HG02973 (cell line): Measurements from ENCODE around the gene SUSD4.
"Not testable (repeated sequence)": the region's sequence is repeated elsewhere in the genome, so short reads cannot be mapped to it uniquely, and the experiment has no call there.

Source experiments
- ATAC-seq: cut with Tn5 transposase; IDR thresholded peaks from one replicate; pipeline ENCODE4 v1.9.1; 2021; ENCODE audit warnings: moderate library complexity; ENCODE audit not compliant: unreplicated experiment

The SUSD4 gene

DNA sequence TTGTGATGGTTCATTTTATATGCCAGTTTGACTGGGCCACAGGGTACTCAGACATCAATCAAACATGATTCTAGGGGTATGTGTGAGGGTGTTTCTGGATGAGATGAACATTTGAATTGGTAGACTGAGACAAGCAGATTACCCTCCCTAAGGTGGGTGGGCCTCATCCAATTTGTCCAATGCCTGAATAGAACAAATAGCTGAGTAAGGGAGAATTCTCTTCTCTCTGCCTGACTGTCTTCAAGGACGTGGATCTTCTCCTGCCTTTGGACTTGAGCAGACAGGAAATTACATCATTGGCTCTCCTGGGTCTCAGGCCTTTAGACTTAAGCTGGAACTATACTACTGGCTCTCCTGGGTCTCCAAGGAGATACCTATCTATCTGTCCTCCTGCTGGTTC is 64.4 kb downstream of the SUSD4 start:
- ATAC-seq: no peak

- no peak for ATAC-seq
These were observed 65.3 kb downstream of the SUSD4 start for GRCh38 chr1:223298701-223299100.

DNA sequence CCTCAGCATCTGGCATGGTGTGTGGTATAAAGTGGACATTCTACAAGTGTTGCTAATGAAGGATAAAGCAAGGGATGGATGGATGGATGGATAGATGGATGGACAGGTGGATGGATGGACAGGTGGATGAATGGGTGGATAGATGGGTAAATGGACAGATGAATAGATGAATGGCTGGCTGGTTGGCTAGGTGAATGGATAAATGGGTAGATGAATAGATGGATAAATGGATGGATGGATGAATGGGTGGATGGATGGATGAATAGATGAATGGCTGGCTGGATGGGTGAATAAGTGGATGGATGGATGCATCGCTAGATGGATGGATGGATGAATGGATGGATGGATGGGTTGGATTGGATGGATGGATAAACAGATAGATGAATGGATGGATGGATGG is 66.2 kb downstream of the SUSD4 start:
- ATAC-seq: no peak

DNA sequence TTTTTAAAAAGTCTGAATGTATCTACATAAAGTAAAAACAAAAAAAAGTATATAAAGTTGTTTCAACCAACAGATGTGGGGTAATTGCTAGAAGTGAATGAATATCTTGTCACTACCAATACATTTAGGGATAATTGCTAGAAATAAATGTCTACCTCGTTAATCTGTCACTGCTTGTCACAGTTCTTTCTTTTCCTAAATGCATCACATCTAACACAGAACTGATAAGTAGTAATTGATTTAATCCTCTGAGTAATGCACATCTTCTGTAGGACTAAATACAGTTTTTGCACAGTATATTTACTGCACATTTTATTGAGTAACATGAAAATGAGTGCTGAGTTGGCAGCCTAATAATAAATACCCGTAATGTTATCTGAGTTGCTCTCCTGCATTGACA is 72.2 kb downstream of the SUSD4 start:
- ATAC-seq: no peak

DNA sequence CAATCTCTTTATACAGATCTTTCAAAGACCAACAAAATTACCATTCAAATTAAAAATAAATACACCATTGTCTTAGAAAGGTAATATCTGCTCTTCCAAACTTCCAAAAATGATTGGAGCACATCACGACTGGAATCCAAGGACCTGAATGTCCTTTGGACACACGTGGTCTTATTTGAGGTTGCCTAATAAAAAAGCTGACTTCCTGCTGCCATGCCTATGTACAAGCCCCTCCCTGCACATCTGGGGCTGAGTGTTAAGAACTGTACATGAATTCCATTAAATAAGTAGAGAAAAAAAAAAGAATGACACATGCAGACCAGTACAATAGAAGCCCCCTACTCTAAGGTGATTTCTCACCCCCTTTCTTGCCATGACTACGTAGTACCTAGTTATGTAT is 73.6 kb downstream of the SUSD4 start:
- no peak for ATAC-seq

DNA sequence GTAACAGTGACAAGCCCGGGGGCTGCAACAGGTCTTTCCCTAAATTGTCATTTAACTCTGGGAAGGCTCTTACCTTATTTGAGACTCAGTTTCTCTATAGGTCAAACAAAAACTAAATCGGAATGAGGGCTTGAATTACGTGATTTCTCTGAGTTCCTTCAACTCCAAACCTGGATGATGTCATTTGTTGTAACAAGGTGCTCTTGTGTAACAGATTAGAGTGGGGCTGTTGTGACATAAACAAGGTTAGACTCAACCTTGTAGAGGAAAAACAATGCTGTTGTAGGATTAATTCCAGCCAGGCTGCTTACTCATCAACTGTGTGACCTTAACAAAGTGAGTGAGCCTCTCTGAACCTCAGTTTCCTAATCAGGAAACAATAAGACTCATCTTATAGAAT is 74.4 kb downstream of the SUSD4 start:
- ATAC-seq: no peak

- ATAC-seq: no peak
These were observed 75.2 kb downstream of the SUSD4 start for GRCh38 chr1:223288826-223289225.

DNA sequence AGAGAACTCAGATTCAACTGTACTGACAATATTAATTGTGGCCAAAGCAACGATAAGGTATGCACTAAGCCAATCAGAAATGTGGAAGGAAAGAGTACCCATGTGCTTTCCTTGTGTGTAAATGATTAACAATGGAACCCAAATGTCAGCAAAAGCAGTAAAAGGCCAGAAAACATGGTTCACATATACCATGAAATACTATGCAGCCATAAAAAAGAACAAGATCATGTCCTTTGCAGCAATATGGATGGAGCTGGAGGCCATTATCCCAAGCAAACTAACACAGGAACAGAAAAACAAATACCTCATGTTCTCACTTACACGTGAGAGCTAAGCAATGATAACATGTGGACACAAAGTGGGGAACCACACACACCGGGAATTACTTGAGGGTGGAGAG is 78.5 kb downstream of the SUSD4 start:
- ATAC-seq: no peak

GRCh38 chr1:223283697-223284096 is 80.3 kb downstream of the SUSD4 start:
- not testable (repeated sequence) for ATAC-seq

DNA sequence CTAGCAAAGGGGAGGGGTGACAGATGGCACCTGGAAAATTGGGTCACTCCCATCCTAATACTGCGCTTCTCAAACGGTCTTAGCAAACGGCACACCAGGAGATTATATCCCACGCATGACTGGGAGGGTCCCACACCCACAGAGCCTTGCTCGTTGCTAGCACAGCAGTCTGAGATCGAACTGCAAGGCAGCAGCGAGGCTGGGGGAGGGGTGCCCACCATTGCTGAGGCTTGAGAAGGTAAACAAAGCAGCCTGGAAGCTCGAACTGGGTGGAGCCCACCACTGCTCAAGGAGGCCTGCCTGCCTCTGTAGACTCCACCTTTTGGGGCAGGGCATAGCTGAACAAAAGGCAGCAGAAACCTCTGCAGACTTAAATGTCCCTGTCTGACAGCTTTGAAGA is 85.7 kb downstream of the SUSD4 start:
- not testable (repeated sequence) for ATAC-seq

- no peak for ATAC-seq
These were observed 87.9 kb downstream of the SUSD4 start for GRCh38 chr1:223276029-223276428.

DNA sequence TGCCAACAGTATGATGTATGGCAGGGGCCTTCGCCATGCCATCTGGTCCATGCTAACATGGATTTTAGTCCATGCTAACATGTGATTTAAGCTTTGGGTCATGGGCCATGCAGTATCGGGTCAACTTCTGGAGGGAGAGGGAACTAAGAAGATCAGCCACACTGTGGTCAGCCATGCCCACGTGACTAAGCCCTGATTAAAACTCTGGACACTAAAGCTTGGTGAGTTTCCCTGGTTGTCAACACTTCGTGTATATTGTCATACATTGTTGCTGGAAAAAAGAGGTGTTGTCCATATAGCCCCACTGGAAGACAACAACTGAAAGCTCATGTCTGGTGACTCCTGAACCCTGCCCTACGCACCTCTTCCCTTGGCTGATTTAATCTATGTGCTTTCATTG is 90.5 kb downstream of the SUSD4 start:
- no peak for ATAC-seq

GRCh38 chr1:223271085-223271781 is 92.7 kb downstream of the SUSD4 start:
- ATAC-seq: no peak

GRCh38 chr1:223270155-223270554 is 93.8 kb downstream of the SUSD4 start:
- no peak for ATAC-seq

- ATAC-seq: no peak
These were observed 95.0 kb downstream of the SUSD4 start for GRCh38 chr1:223269006-223269405.

DNA sequence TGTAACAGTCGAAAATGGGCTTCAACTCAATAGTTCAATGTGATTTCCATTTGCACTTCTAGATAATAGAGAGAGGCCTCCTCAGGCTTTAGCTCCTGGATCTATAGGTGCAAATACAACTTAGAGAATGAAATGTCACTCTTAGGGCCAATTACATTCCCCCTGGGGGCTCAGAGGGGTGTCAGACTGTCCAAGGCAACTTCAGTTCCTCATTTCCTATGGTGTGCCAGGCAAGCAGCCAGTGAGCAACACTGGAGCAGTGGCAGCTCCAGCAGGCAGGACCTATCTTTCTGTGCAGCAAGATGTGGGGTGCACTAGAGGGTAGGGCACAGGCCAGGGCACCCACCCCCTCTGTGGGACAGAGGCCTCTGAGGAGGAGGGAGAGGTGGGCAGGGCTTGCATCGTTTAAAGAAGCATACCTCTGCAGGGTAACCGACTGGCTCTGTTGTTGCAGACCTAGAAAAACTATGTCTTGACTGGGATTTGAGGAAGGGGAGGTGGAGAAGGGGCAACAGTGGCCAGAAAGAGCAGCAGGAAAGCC is 97.3 kb downstream of the SUSD4 start:
- ATAC-seq: no peak

GRCh38 chr1:223264983-223265908 is 98.7 kb downstream of the SUSD4 start:
- ATAC-seq: no peak

DNA sequence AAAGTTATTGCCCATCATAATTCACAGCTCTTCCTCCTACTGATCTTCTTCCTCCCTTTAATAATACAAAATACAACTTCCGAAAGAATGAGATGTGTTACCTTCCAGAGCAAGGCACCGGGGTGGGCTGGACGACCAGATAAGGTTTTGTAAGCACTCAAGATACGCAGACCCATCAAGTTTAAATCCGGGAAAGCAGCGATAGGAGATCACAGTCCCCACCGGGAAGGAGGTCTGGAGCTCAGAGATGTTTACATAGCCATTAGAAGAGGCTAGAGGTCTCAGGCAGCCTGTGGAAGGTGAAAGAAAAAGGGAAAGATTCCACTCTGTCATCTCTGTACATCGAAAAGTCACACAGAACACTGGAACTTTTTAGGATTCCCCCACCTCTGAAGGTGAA is 99.4 kb downstream of the SUSD4 start:
- no peak for ATAC-seq

- no peak for ATAC-seq
These were observed 102.1 kb downstream of the SUSD4 start for GRCh38 chr1:223261914-223262313.

- no peak for ATAC-seq
These were observed 103.3 kb downstream of the SUSD4 start for GRCh38 chr1:223260712-223261111.

- ATAC-seq: no peak
These were observed 104.5 kb downstream of the SUSD4 start for GRCh38 chr1:223259462-223259861.

DNA sequence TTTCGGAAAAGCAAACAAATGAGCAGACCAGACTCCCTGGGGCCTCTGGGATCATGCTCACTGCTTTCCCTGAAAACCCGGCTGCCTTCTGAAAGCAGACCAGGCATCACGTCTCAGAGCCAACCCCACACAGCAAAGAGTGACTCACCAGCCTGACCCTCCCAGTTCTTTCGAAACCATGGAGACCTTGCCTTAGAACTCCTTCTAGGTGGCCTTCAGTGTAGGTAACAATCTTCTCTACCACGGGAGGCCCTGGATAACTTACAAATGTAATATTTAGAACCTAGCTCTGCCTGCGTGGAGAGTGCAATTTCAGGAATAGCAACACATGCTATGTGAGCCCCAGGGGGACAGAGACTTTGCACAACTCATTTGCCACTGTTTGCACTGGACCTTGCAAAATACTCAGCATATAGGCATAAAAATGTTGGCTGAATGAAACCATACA is 105.2 kb downstream of the SUSD4 start:
- no peak for ATAC-seq
